Activated CD8-positive, alpha-beta memory T cell treated with anti-CD3 and anti-CD28 coated beads for 4 hours (primary cell): ENCODE data around the gene TBC1D2B.
"Not testable (repeated sequence)": the region's sequence is repeated elsewhere in the genome, so short reads cannot be mapped to it uniquely, and the experiment has no call there.

Source experiments
- DNase-seq, 2 donors: peaks; one replicate each; pipeline ENCODE4 v3.0.0-alpha.2; 2020; ENCODE audit warnings: low read depth in 2 of 2

The TBC1D2B gene

GRCh38 chr15:77988347-77989295 lies 88.9 kb downstream of the TBC1D2B start:
- DNase-seq, result no peak

GRCh38 chr15:77987765-77988136 lies 89.8 kb downstream of the TBC1D2B start:
- not testable (repeated sequence) for DNase-seq

GRCh38 chr15:77986891-77987764 lies 90.4 kb downstream of the TBC1D2B start:
- DNase-seq, result no peak

- no peak for DNase-seq
Measured at GRCh38 chr15:77985931-77986480, 91.5 kb downstream of the TBC1D2B start.

- no peak for DNase-seq
Measured at GRCh38 chr15:77985031-77985930, 92.2 kb downstream of the TBC1D2B start.

- no peak for DNase-seq
Measured at GRCh38 chr15:77984446-77984861, 93.1 kb downstream of the TBC1D2B start.

- no peak for DNase-seq
Measured at GRCh38 chr15:77983708-77984445, 93.6 kb downstream of the TBC1D2B start.

GRCh38 chr15:77983091-77983707 lies 94.3 kb downstream of the TBC1D2B start:
- DNase-seq, result no peak

GRCh38 chr15:77982127-77982490 lies 95.4 kb downstream of the TBC1D2B start:
- DNase-seq, result no peak

GRCh38 chr15:77981281-77982126 lies 96.0 kb downstream of the TBC1D2B start:
- DNase-seq, result no peak

GRCh38 chr15:77980674-77981073 lies 96.8 kb downstream of the TBC1D2B start:
- not testable (repeated sequence) for DNase-seq

- no peak for DNase-seq
Measured at GRCh38 chr15:77980098-77980497, 97.4 kb downstream of the TBC1D2B start.

- DNase-seq, result not testable (repeated sequence)
Measured at GRCh38 chr15:77979157-77979556, 98.4 kb downstream of the TBC1D2B start.

GRCh38 chr15:77978759-77979145 lies 98.8 kb downstream of the TBC1D2B start:
- not testable (repeated sequence) for DNase-seq

- not testable (repeated sequence) for DNase-seq
Measured at GRCh38 chr15:77977903-77978758, 99.4 kb downstream of the TBC1D2B start.

GRCh38 chr15:77976760-77977525 lies 100.6 kb downstream of the TBC1D2B start:
- not testable (repeated sequence) for DNase-seq

GRCh38 chr15:77976095-77976450 lies 101.4 kb downstream of the TBC1D2B start:
- DNase-seq, result not testable (repeated sequence)
